ENCODE data around the gene LINGO1. TPM values are rescaled to one million over a fixed set of nuclear protein-coding genes. Genes with fewer than 3 reads are reported as not detected.

The LINGO1 gene
- total RNA-seq, 1 donor from 2014 or later = not detected

- H3K4me1 Mint-ChIP-seq = peaks cover 8% of the 10 kb centered on the region
- ChIA-PET POLR2A (no interaction called here), CTCF (no interaction called here)
- H3K4me3 Mint-ChIP-seq = peak overlapping the region; percentile 30
- intact Hi-C loops (cut with micrococcal nuclease) = no loop called here
- ATAC-seq (ENCODE audit: low read depth) (no peak), DNase-seq (no peak)
- H3K27ac Mint-ChIP-seq = no peak overlapping the region
- no peaks in the 10 kb centered on the region for H3K27me3 Mint-ChIP-seq
- H3K9me3 Mint-ChIP-seq = no peaks in the 10 kb centered on the region
- H3K36me3 Mint-ChIP-seq (ENCODE audit: low read depth) = no peaks in the 10 kb centered on the region
- TF ChIP-seq CTCF (IDR thresholded peaks at IDR 0.05) = no peak
Measured at GRCh38 chr15:77604973-77605372, 27.7 kb downstream of the LINGO1 start.

GRCh38 chr15:77603611-77604336 is 28.9 kb downstream of the LINGO1 start:
- ChIA-PET CTCF (no interaction called here), POLR2A (interaction anchor here (0.5 kb wide), 1 partner anchor 617 kb away, joined by 3 read pairs; no protein-coding TSS in a partner anchor)
- H3K4me1 Mint-ChIP-seq = peaks cover 8% of the 10 kb centered on the region
- H3K4me3 Mint-ChIP-seq = no peak overlapping the region
- no peaks in the 10 kb centered on the region for H3K36me3 Mint-ChIP-seq (ENCODE audit: low read depth)
- DNase-seq (no peak), ATAC-seq (ENCODE audit: low read depth) (no peak)
- TF ChIP-seq CTCF (IDR thresholded peaks at IDR 0.05) = no peak
- no peak overlapping the region for H3K27ac Mint-ChIP-seq
- intact Hi-C loops (cut with micrococcal nuclease) = no loop called here
- no peaks in the 10 kb centered on the region for H3K9me3 Mint-ChIP-seq
- no peaks in the 10 kb centered on the region for H3K27me3 Mint-ChIP-seq

- Mint-ChIP-seq H3K27ac (no peak overlapping the region), H3K36me3 (ENCODE audit: low read depth) (no peaks in the 10 kb centered on the region), H3K27me3 (no peaks in the 10 kb centered on the region), H3K9me3 (no peaks in the 10 kb centered on the region), H3K4me3 (no peak overlapping the region), H3K4me1 (peaks cover 8% of the 10 kb centered on the region)
- CTCF ChIA-PET = no interaction called here
- intact Hi-C loops (cut with micrococcal nuclease) = no loop called here
- DNase-seq (no peak), ATAC-seq (ENCODE audit: low read depth) (no peak)
- POLR2A ChIA-PET = no interaction called here
- TF ChIP-seq CTCF (IDR thresholded peaks at IDR 0.05) = no peak
Measured at GRCh38 chr15:77602800-77603199, 29.9 kb downstream of the LINGO1 start.

GRCh38 chr15:77599899-77600298 is 32.8 kb downstream of the LINGO1 start:
- H3K27ac Mint-ChIP-seq = no peak overlapping the region
- ATAC-seq (ENCODE audit: low read depth) = no peak
- ChIA-PET POLR2A (no interaction called here), CTCF (no interaction called here)
- H3K4me1 Mint-ChIP-seq = peaks cover 6% of the 10 kb centered on the region
- no peak overlapping the region for H3K4me3 Mint-ChIP-seq
- H3K27me3 Mint-ChIP-seq = no peaks in the 10 kb centered on the region
- intact Hi-C loops (cut with micrococcal nuclease) = no loop called here
- TF ChIP-seq CTCF (IDR thresholded peaks at IDR 0.05) = no peak
- no peaks in the 10 kb centered on the region for H3K9me3 Mint-ChIP-seq
- no peaks in the 10 kb centered on the region for H3K36me3 Mint-ChIP-seq (ENCODE audit: low read depth)
- no peak for DNase-seq

DNA sequence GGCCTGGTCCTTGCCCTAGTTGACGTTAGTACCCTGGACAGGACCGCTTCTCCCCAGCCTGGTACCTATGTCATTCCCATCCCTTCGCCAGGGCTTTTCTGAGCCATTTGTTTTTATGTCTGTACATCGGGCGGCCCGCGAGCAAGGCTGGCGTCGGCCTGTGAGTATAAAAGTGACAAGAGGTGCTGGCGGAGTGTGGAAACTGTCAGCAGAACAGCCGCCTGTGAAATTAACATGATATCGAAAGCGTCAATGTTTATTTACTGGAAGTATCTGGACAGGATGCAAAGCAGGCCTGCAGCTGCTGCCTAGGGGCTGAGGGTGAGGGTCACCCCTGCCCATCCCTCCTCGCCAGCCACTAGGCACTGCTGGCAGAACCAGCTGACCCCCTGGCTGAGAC is 33.4 kb downstream of the LINGO1 start:
- intact Hi-C loops (cut with micrococcal nuclease) = no loop called here
- CTCF ChIA-PET = no interaction called here

More for the DNA sequence above, 33.4 kb downstream of the LINGO1 start:
- H3K36me3 Mint-ChIP-seq (ENCODE audit: low read depth) = no peaks in the 10 kb centered on the region
- no peak overlapping the region for H3K27ac Mint-ChIP-seq
- H3K27me3 Mint-ChIP-seq = no peaks in the 10 kb centered on the region
- ATAC-seq (ENCODE audit: low read depth) = no peak
- H3K4me1 Mint-ChIP-seq = peaks cover under 1% of the 10 kb centered on the region
- DNase-seq = no peak
- POLR2A ChIA-PET = no interaction called here
- TF ChIP-seq CTCF (IDR thresholded peaks at IDR 0.05) = no peak
- no peaks in the 10 kb centered on the region for H3K9me3 Mint-ChIP-seq
- H3K4me3 Mint-ChIP-seq = no peak overlapping the region
